SU-DHL-6 (cell line): ENCODE measurements around the gene MESD.

Experiments used
- H2AFZ ChIP-seq: fragments of 200-600 bp; sonication (generic); 2 replicates; pipeline ENCODE4 v1.6.1; 2014; ENCODE audit warnings: low read depth, mild to moderate bottlenecking, moderate library complexity, mixed read lengths, antibody characterized with exemption, low read length; ENCODE audit not compliant: severe bottlenecking
- H3F3A ChIP-seq: fragments of 200-600 bp; shearing (Covaris generic); 2 replicates; pipeline ENCODE4 v1.6.0; 2016; ENCODE audit warnings: antibody characterized with exemption, mild to moderate bottlenecking; ENCODE audit not compliant: insufficient read depth
- H3K27ac ChIP-seq: fragments of 200-600 bp; sonication (generic); 2 replicates; pipeline ENCODE4 v1.5.1; 2016; ENCODE audit warnings: low read depth, mild to moderate bottlenecking, low read length, moderate library complexity, mixed read lengths
- H3K27me3 ChIP-seq: fragments of 200-600 bp; sonication (generic), shearing (Covaris generic); 2 replicates; pipeline ENCODE4 v1.6.0; 2014; ENCODE audit warnings: mild to moderate bottlenecking, low read length
- H3K36me3 ChIP-seq: fragments of 200-600 bp; sonication (generic); 2 replicates; pipeline ENCODE4 v1.6.1; 2014; ENCODE audit warnings: mild to moderate bottlenecking, low read length, mixed read lengths
- H3K4me2 ChIP-seq: fragments of 300-600, 200-600 bp; shearing (Covaris generic), sonication (generic); 2 replicates; pipeline ENCODE4 v1.6.0; 2014; ENCODE audit warnings: low read length, low read depth, mild to moderate bottlenecking; ENCODE audit not compliant: poor library complexity, severe bottlenecking
- H3K4me3 ChIP-seq: fragments of 200-600 bp; sonication (generic); 2 replicates; pipeline ENCODE4 v1.5.1; 2014; ENCODE audit warnings: antibody characterized with exemption, low read length, mild to moderate bottlenecking, mixed read lengths; ENCODE audit not compliant: insufficient read depth, poor library complexity, severe bottlenecking
- H3K79me2 ChIP-seq: fragments of 200-600 bp; sonication (generic); 2 replicates; pipeline ENCODE4 v1.6.1; 2014; ENCODE audit warnings: mild to moderate bottlenecking, low read length, moderate library complexity; ENCODE audit not compliant: insufficient read depth
- H3K9ac ChIP-seq: fragments of 200-600 bp; sonication (generic); 2 replicates; pipeline ENCODE4 v1.7.0; 2014; ENCODE audit warnings: mild to moderate bottlenecking, low read length
- H3K9me2 ChIP-seq: fragments of 200-600 bp; sonication (generic); replicated peaks from 2 replicates; pipeline ENCODE4 v1.6.1; 2014; ENCODE audit warnings: low read length; ENCODE audit not compliant: insufficient read depth
- H3K9me3 ChIP-seq: fragments of 200-600 bp; sonication (generic); 2 replicates; pipeline ENCODE4 v1.6.1; 2014; ENCODE audit warnings: low read length, mixed read lengths; ENCODE audit not compliant: insufficient read depth
- H4K20me1 ChIP-seq: fragments of 200-600 bp; sonication (generic); 2 replicates; pipeline ENCODE4 v1.6.1; 2014; ENCODE audit warnings: low read depth, mild to moderate bottlenecking, antibody characterized with exemption, low read length, moderate library complexity, mixed read lengths
- CTCF ChIP-seq: fragments of 200-600 bp; sonication (generic); IDR thresholded peaks from one replicate; pipeline ENCODE4 v1.5.1; 2017; ENCODE audit warnings: antibody characterized with exemption, mild to moderate bottlenecking, low read length, moderate library complexity; ENCODE audit not compliant: insufficient read depth, poor library complexity, severe bottlenecking
- EZH2phosphoT487 ChIP-seq: fragments of 200-600 bp; sonication (generic), shearing (Covaris generic); conservative IDR thresholded peaks from 2 replicates; pipeline ENCODE4 v1.6.1; 2018; ENCODE audit warnings: mild to moderate bottlenecking, antibody characterized with exemption, low read length, moderate library complexity, mixed read lengths

The MESD gene

GRCh38 chr15:80913541-80913940, 76.1 kb downstream of the MESD start:
- no peak for TF ChIP-seq CTCF
- no peak for TF ChIP-seq EZH2phosphoT487
- Histone ChIP-seq H3K9me3 (no peaks in the 10 kb centered on the region), H3K4me2 (no peak overlapping the region), H4K20me1 (no peaks in the 10 kb centered on the region), H3K9ac (no peak overlapping the region), H3K27ac (no peak overlapping the region), H3K4me3 (no peak overlapping the region), H3K36me3 (no peaks in the 10 kb centered on the region), H3K79me2 (no peaks in the 10 kb centered on the region), H3K27me3 (no peaks in the 10 kb centered on the region), H3F3A (no peaks in the 10 kb centered on the region), H2AFZ (no peak overlapping the region), H3K9me2 (no peaks in the 10 kb centered on the region)

- TF ChIP-seq CTCF (no peak), EZH2phosphoT487 (no peak)
- Histone ChIP-seq H4K20me1 (no peaks in the 10 kb centered on the region), H2AFZ (no peak overlapping the region), H3K9ac (no peak overlapping the region), H3K27me3 (no peaks in the 10 kb centered on the region), H3K79me2 (no peaks in the 10 kb centered on the region), H3K9me3 (no peaks in the 10 kb centered on the region), H3K27ac (no peak overlapping the region), H3K36me3 (no peaks in the 10 kb centered on the region), H3K4me3 (no peak overlapping the region), H3F3A (no peaks in the 10 kb centered on the region), H3K4me2 (no peak overlapping the region), H3K9me2 (no peaks in the 10 kb centered on the region)
These were observed 76.9 kb downstream of the MESD start for GRCh38 chr15:80912673-80913072.

GRCh38 chr15:80911821-80912220, 77.8 kb downstream of the MESD start:
- H3K27me3 ChIP-seq: no peaks in the 10 kb centered on the region
- no peaks in the 10 kb centered on the region for H3F3A ChIP-seq
- no peaks in the 10 kb centered on the region for H3K9me2 ChIP-seq
- H2AFZ ChIP-seq: no peak overlapping the region
- H4K20me1 ChIP-seq: no peaks in the 10 kb centered on the region
- no peaks in the 10 kb centered on the region for H3K36me3 ChIP-seq
- no peak overlapping the region for H3K27ac ChIP-seq
- no peak overlapping the region for H3K9ac ChIP-seq
- no peaks in the 10 kb centered on the region for H3K79me2 ChIP-seq
- TF ChIP-seq CTCF (no peak), EZH2phosphoT487 (no peak)
- H3K4me3 ChIP-seq: no peak overlapping the region
- H3K4me2 ChIP-seq: no peak overlapping the region
- H3K9me3 ChIP-seq: no peaks in the 10 kb centered on the region
